ELR (cell line): ENCODE results near the gene LPAR6.
A peak's percentile ranks its signal among the peaks of the same experiment; 100 is the strongest.
"Not testable (repeated sequence)": the region's sequence is repeated elsewhere in the genome, so short reads cannot be mapped to it uniquely, and the experiment has no call there.

ENCODE experiments used
- DNase-seq: peaks from one replicate; pipeline ENCODE4 v3.0.0-alpha.2; 2015; ENCODE audit warnings: low read depth

Gene LPAR6, protein sequence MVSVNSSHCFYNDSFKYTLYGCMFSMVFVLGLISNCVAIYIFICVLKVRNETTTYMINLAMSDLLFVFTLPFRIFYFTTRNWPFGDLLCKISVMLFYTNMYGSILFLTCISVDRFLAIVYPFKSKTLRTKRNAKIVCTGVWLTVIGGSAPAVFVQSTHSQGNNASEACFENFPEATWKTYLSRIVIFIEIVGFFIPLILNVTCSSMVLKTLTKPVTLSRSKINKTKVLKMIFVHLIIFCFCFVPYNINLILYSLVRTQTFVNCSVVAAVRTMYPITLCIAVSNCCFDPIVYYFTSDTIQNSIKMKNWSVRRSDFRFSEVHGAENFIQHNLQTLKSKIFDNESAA

DNA sequence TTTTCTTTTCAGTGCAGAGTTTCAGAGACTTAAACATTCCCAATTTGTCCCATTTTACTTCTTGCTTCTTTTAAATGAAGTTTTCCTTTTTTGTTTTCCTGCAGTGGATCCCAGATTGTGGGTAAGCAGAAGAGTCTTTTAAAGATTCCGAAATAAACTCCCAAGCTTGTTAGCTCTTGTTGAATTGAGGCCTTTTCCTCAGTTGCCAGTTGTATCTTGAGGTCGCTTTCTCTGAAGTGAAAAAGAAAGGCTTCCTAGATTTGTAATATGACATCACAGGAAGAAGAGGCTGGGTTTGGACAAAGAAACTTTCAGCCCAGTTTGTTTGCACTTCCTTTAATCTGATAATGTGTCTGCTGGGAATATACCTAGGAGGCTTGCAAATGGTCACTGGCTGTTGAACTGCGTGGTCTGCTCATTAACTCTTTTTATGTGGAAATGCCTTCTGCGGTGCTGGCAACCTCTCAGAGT is at the start of gene LPAR6:
Gene LPAR6 (minus strand): TSS at position 233 of the 471 bp plus-strand sequence. CDS start 690 bp downstream, outside the sequence.
- peak; percentile 63 for DNase-seq

DNA sequence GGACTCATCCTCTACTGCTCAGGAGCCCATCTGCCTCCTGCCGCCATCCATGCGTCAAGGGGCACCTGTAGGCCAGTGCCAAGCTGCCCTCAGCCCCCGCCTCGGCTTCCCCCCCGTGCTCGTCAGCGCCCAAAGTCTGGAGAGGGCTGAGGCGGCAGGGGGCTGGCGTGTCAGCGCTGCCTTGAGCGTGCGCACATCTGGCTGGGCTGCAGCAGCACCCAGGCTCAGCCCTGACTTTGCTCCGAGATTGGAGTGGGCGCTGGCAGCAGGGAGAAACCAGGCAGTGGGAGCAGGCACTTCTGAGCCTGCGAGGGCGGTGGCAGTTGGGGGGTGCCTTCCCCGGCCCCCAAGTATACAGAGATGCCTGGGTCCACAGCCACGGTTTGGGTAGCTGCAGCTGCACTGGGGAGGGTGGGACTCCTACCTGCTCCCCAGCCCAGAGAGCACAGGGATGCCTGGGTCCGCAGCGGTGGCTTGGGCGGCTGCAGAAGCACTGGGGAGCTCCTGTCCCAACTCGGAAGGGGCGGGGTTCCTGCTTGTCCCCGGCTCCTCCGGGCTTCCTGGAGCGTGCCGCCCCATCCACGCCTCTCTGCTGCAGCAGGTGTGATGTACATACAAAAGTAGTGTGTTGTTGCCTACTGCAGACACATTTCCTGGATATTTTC is 44.8 kb upstream of the LPAR6 start:
- no peak for DNase-seq

DNA sequence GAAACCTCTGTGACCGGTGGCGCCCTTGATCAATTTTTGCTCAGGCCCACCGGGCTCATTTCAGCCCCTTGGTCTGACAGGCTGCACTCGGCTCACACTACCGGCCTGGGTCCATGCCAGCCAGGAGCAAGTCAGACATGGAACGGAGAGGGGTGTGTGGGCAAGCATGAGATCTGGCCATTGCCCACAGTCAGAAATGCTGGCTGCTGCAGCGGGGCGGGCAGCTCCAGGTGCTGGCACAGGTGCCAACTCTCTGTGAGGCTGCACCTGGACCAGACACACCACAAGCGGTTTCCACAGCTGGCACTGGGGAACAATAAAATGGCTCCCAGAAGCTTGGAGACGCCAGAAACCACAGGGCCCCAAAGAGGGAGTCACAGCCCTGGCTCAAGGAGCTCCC is 43.6 kb upstream of the LPAR6 start:
- no peak for DNase-seq

DNA sequence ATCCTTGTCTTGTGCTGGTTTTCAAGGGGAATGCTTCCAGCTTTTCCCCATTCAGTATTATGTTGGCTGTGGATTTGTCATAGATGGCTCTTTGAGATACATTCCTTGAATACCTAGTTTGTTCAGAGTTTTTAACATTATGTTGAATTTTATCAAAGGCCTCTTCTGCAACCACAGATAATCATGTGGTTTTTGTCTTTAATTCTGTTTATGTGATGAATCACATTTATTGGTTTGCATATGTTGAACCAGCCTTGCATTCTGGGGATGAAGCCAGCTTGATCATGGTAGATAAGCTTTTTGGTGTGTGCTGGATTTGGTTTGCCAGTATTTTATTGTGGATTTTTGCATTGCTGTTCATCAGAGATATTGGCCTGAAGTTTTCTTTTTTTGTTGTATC is 38.3 kb upstream of the LPAR6 start:
- peak; percentile 60 for DNase-seq

DNA sequence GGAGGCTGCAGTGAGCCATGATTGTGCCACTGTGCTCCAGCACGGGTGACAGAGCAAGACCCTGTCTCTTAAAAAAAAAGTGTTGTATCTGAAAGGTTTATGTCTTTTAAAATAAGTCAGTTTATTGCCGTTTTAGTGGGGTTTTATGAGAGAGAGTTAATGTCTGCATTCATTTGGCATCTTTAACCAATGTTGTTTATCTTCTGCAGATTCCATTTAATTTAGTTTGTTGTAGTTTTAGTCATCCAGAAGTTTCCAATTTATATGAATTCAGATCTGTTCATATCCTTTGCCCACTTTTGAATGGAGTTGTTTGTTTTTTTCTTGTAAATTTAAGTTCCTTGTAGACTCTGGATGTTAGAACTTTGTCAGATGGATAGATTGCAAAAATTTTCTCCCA is 36.7 kb upstream of the LPAR6 start:
- DNase-seq, result peak; percentile 21

DNA sequence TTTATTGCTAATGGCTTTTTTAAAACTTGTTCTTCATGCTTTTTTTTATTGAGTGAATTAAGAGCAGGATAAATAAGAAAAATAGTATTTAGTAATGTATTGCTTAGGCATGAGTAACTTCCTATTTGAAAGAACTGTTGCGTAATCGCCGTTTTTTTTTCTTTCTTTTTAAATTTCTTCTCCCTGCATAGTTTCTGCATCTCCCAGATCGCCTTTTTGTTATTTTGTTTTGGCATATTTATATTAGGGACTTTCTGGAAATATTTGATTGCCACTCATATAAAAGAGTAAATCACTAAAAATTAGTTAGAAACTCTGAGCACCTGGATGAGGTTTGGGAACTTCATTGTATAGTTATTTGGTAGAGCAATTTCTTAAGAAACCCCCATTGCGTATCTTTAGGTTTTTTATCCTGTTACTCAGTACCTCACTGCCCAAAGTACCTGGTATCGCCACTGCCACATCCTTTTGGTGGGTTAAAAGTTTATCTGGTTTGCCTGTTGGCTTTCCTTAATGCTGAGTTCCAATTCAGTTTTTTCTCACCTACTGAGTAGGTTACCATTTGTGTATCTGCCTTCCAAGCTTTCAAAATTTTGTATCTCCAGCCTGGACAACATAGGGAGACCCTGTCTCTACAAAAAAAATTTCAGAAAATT is 36.2 kb upstream of the LPAR6 start:
- peak; percentile 81 for DNase-seq

DNA sequence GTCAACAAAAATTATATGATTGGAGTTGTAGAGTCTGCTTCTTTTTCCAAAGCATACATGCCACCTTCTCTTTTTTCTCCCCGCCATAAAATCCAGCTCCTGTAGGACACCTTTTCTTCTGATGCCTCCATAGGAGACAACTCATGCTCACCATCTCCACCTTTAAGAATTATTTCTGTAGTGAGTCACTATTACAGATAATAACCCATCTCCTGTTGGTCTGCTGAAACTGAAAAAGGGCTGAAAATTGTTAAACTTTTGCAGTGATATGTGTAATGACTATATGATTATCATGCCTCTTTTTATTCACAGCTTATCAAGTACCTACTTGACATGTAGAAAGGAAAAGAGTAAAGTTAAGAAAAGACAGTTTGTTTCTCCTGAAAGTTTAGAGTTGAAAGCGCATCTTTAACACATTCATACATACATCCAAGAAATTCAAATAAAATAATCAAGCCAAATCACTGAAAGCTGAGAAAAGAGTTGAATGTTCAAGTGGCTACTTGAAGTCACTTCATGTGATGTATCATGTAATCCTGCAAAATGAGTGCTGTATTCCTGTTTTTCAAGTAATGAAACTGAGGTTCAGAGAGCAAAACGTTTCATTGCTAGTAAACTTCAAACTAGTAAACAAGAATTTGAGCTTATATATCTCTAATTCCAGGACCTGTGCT is 35.5 kb upstream of the LPAR6 start:
- DNase-seq, result peak; percentile 40

DNA sequence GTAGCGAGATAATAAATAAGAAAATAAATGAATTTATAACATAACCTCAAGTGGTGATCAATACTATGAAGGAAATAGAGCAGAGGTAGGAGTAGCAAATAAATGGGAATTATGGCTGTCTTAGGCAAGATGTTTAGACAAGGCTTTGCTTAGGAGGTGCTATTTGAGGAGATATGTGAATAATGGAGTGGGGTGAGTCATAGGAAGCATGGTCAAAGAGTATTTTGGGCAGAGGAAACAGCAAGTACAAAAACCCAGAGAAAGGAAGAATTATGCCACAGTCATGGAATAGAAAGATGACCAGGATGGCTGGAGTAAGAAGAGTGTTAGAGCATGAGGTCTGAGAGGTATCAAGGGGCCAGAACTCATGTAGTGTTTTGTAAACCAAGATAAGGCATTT is 33.6 kb upstream of the LPAR6 start:
- DNase-seq, result peak; percentile 78

DNA sequence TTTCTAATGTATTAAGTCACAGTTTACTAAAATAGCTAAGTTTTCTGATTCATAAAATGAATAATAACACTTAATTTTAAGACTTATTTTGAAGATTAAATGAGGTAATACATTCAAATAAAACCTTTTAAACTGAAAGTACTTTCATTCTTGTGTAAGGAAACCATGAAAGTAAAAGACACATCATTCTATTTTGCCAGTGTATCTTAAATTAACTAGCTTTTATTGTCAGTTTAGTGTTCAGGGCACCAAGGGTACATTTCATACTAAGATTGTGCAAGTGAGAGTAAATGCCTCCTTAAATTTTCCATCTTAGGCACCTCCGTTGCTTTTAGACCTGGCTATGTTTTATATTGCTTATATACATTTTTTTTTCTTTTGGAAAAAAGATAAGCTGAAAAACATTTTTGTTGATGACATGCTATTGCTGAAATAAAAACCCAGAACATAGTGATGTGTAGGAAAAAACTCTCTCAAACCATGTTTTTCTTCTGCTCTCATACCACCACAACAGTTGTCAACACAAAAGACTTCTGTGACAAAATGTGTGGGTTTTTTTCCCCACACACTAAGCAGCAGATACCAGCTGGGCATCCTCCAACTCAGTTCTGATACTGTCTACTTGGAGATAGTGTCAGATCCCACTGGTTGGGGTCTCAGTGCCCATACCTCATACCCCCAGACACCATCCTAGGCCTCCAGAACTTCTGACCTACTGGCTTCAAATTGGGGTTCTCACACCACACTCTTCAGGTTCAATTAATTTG is 30.7 kb upstream of the LPAR6 start:
- no peak for DNase-seq

DNA sequence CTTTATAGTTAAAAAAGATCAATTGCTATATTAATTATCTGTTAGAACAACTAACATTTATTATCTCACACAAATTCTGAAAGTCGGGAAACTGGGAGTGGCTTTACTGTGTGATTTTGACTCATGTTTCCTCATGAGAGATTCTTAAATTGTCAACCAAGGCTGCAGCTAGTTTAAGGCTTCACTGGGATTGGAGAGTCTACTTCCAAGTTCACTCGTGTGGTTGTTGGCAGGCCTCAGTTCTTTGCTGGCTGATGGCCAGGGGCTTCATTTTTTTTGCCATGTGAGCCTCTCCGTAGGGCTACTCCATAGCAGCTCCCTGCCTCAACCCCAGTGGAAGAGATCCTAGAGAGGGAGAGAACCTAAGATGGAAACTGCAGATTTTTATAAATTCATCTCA is 24.5 kb upstream of the LPAR6 start:
- no peak for DNase-seq

DNA sequence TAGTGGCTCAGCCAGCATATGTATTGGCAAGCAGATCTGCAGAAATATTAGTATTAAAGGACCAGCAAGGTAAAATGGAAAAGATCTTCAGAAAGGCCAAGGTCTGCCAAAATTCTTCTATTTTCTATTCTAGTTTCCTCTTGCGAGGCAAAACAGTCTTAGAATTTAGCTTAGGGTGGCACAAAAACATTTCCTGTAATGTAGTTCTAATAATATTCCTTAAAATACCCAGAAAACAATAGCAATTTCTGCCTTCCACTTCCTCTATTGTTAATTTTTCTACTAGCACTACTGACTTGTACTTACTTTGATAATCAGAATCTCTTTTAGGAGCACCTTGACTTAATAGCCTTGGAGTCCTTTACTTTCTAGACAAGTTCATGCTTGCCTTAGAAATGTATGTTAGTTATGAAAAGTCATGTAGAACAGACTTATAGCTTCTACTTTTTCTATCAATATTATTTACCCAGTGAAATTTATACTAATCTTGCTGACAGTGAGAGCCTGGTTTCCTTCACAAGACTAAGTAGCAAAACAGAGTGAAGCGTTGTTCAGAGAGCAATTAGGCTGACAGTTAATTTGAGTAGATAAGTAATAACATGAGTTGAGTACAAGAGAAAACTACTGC is 23.9 kb upstream of the LPAR6 start:
- no peak for DNase-seq

DNA sequence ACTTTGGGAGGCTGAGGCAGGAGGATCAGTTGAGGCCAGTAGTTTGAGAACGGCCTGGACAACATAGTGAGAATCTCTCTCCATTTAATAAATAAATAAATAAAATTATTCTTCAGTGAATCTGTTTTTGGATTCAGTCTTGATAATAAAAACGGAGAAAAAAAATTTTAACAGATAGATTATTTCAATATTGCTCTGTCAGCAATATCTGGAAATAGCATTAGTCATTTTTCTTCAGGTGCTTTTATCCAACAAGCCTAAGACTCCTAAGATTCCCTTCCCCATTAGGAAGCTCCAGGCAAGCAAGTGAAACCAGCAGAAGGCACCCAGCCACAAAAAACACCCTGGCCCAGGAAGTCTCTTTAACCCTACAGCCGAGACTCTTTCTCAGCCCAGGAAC is 21.3 kb upstream of the LPAR6 start:
- DNase-seq, result no peak

DNA sequence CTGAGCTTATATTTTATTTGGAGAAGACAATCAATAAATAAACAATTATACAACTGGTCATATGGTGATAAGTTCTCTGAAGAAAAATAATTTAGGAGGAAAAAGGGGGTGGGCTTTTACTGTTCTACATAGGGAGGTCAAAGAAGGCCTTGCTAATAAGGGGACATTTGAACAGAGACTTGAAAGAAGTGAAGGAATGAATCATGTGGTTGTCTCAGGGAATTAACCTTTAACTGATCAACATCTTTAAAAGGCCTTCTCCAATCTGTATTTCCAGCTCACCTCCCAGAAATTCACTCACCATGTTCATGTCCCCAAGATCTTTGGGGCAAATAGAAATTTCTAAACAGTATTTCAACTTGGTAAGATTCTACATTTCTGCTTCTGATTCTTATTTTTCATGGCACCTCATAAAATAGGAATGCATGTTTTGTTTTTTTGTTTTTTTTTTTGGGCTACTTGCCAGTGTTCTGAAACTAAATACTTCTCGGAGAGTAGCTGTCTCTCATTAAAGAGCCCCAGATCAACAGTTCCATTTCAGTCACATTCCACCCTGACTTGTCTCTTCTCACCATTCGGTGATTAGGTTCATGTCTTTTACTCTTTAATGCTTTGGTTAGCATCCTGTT is 19.2 kb upstream of the LPAR6 start:
- peak; percentile 19 for DNase-seq

DNA sequence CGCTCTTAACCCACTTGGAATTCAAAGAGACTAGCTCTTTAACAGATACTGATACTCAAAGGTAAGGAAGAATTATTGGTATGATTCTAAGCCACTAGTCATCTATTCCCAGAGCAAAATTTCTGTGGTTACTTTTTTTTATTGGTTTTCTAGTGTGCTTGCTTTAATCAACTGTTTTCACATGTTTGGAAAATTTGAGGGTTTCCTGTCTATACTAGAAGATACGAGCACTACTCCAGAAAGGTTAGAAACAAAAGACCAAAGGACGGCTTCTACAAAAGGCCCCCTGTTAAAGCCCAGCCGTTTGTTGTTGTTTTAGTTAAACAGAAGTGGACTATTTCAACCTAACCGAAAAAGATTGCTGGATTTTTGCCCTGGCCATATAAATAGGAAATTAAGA is 18.5 kb upstream of the LPAR6 start:
- DNase-seq, result no peak

DNA sequence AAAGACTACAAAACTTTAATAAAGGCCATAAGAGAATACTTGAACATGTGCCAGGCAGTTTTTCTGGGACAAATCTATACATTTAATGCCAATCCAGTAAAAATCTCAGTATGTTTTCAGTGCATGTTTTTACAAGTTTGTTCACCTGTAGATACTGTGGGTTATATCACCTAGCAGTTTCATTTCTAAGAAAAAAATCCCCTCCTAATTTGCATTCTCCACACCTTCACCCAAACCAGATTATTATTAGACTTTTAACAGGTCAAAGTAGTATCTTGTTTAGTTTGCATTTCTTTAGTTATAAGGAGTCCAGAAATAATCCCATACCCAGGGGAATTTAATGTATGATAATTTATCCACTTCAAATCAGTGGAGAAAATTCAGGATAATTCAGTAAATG is 17.0 kb upstream of the LPAR6 start:
- no peak for DNase-seq

DNA sequence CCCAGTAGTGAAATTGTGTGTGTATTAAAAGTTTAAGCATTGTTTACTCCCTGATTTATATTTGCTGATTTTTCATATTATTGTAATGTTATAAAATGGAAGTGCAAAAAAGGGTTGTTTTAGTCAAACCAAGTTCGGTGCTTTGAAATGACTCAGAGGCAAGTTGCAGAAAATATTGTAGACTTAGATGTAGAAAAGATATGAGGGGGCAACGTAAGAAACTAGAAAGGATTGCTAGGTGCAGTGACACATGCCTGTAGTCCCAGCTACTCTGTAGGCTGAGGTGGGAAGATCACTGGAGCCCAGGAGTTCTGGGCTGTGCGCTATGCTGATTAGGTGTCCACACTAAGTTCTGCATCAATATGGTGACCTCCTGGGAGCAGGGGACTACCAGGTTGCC is 16.1 kb upstream of the LPAR6 start:
- DNase-seq, result no peak

DNA sequence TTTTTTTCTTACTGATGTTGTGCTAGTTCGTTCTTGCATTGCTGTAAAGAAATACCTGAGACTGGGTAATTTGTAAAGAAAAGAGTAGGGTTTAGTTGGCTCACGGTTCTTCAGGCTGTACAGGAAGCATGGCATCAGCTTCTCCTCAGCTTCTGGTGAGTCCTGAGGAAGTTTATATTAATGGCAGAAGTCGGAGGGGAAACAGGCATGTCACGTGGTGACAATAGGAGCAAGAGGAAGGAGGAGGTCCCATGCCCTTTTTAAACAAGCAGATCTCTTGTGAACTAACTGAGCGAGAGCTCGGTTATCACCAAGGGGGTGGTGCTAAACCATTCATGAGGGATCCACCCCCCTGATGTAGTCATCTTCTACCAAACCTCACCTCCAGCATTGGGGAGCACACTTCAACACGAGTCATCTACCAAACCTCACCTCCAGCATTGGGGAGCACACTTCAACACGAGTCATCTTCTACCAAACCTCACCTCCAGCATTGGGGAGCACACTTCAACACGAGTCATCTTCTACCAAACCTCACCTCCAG is 13.9 kb upstream of the LPAR6 start:
- not testable (repeated sequence) for DNase-seq

DNA sequence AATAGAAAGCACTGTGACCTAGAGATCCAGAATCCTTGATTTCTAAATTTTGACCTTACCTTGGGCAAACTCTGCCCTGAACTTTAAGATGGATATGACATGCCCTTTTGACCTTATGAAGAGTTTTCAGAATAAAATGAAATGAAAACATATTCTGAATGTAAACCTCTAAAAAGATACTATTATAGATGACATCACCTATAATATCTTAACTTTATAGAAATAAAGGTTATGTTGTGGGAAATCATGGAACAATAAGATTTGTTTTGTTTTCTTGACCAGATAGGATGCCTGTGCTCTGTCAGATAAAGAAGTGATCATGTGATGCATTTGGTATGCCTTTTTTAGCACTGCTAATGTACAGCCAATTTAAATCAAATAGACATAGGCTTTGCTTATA is 13.1 kb upstream of the LPAR6 start:
- no peak for DNase-seq

DNA sequence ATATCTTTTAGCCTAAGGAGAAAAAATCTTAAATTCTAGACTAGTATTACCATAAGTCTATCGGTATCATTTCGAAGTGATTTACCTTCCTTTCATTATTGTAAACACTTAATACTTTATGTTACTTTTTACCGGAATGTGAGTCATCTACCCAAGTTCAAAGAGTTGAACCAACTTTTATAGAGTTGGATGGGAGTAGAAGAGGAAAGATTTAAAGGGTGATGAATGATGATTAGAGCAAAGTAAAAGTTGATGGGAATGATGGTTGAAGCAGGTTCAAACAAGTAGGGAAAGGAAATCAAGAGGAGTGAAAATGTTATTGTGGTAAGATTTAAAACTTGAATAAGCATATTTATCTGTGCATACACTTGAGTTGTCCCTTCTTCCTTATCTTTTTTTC is 11.3 kb upstream of the LPAR6 start:
- DNase-seq, result no peak

DNA sequence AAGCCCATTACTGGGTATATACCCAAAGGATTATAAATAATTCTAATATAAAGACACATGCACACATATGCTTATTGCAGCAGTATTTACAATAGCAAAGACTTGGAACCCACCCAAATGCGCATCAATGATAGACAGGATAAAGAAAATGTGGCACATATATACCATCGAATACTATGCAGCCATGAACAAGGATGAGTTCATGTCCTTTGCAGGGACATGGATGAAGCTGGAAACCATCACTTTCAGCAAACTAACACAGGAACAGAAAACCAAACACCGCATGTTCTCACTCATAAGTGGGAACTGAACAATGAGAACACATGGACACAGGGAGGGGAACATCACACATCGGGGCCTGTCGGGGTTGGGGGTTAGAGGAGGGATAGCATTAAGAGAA is 9.1 kb upstream of the LPAR6 start:
- not testable (repeated sequence) for DNase-seq

DNA sequence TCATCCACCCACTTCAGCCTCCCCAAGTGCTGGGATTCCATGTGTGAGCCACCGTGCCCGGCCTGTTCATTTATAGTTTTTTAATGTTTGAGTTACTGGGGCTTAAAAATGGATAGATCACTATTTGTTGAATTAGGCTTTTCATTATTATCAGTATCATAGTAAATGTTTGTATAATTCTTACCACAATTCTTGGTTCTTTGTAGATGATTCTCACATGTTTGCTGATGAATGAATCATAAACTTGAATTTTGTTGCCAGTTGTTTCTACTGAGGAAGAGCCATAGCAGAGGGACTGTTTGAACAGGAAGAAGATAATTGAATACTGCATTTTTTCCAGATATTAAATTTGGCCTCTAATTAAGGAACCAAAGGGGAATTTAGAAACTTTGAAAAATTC is 2.6 kb upstream of the LPAR6 start:
- no peak for DNase-seq
